GM12872 (cell line): ENCODE measurements around the gene TSTD1.

ENCODE experiments used
- CTCF ChIP-seq: IDR thresholded peaks from 3 replicates; pipeline ENCODE4 v1.5.1; 2011; ENCODE audit warnings: low read depth, mild to moderate bottlenecking, low read length, moderate library complexity; ENCODE audit not compliant: insufficient read depth

Gene TSTD1

GRCh38 chr1:161020509-161021164 lies 18.1 kb downstream of the TSTD1 start, which contains the start of gene F11R:
Gene F11R, minus strand, starts transcription at chr1:161021152. Its CDS starts 79 bp downstream, at chr1:161021073.
- 0 out of 3 replicates have a peak, but pooled peaks have one; percentile 4 for TF ChIP-seq CTCF

- TF ChIP-seq CTCF, result no peak
These were observed 18.8 kb downstream of the TSTD1 start for GRCh38 chr1:161019751-161020495.

- TF ChIP-seq CTCF, result no peak
These were observed 20.2 kb downstream of the TSTD1 start for GRCh38 chr1:161018631-161018930.

GRCh38 chr1:161017756-161018630 lies 20.8 kb downstream of the TSTD1 start:
- TF ChIP-seq CTCF, result no peak

GRCh38 chr1:161013488-161014230 lies 25.1 kb downstream of the TSTD1 start:
- no peak for TF ChIP-seq CTCF

GRCh38 chr1:161013131-161013487 lies 25.7 kb downstream of the TSTD1 start:
- no peak for TF ChIP-seq CTCF
